Right lobe of liver (tissue), 6 donors: Measurements from ENCODE around the gene COMP. TPM values are rescaled to one million over a fixed set of nuclear protein-coding genes. Genes with fewer than 3 reads are reported as not detected.
"Not testable (repeated sequence)": the region's sequence is repeated elsewhere in the genome, so short reads cannot be mapped to it uniquely, and the experiment has no call there.

ENCODE experiments used
- ATAC-seq, 4 donors: fragments of 200-7000 bp; cut with Tn5 transposase; one replicate each; pipeline ENCODE4 v1.9.1; 2020; ENCODE audit warnings: mild to moderate bottlenecking in 4 of 4, moderate library complexity in 4 of 4
- DNase-seq, 3 donors: peaks; one replicate each; pipeline ENCODE4 v3.0.0-alpha.2; 2020
- H3K27ac ChIP-seq, 3 donors: fragments of 200-600 bp; one replicate each; pipeline ENCODE4 v1.8.0; 2022
- H3K27me3 ChIP-seq, 2 donors: fragments of 200-600 bp; one replicate each; pipeline ENCODE4 v1.8.0; 2022
- H3K36me3 ChIP-seq, 4 donors: fragments of 200-600 bp; sonication (generic) in 1 of 4; one replicate each; pipeline versions ENCODE4 v1.5.1 to v1.8.0; 2017 to 2022; ENCODE audit warnings: control low read depth in 1 of 4
- H3K4me1 ChIP-seq, 4 donors: fragments of 200-600 bp; sonication (generic) in 1 of 4; one replicate each; pipeline versions ENCODE4 v1.5.1 to v1.8.0; 2017 to 2022; ENCODE audit warnings: control low read depth in 1 of 4
- H3K4me3 ChIP-seq, 3 donors: fragments of 200-600 bp; one replicate each; pipeline ENCODE4 v1.8.0; 2022
- H3K9me3 ChIP-seq, 4 donors: fragments of 200-600 bp; sonication (generic) in 1 of 4; one replicate each; pipeline versions ENCODE4 v1.5.1 to v1.8.0; 2017 to 2022; ENCODE audit warnings: control low read depth in 1 of 4
- CTCF ChIP-seq, 4 donors: fragments of 200-600 bp in 3 of 4; fragments of 450-650 bp in 1 of 4; IDR thresholded peaks; one replicate each; pipeline versions ENCODE4 v1.5.1 to v1.8.0; 2016 to 2022; ENCODE audit warnings: antibody characterized with exemption in 4 of 4, mild to moderate bottlenecking in 2 of 4
- POLR2A ChIP-seq: fragments of 450-650 bp; IDR thresholded peaks from one replicate; pipeline ENCODE4 v1.6.1; 2017; ENCODE audit warnings: antibody characterized with exemption, mild to moderate bottlenecking
- WGBS: methylation state at CpG from one replicate; pipeline ENCODE4 v1.1.6; 2018; ENCODE audit warnings: low coverage, low lambda C conversion rate; ENCODE audit not compliant: insufficient coverage; ENCODE audit errors: missing lambda C conversion rate; 5-methylcytosine and 5-hydroxymethylcytosine counted together
- intact Hi-C, 2 donors: fragments of 100-400 bp; cut with DNase I; formaldehyde crosslinking; loops; one replicate each; pipeline versions ENCODE4 v1.11.2 to v1.14.1; 2022
- total RNA-seq, 6 experiments: library from RNA; depleted of rRNA in 2 of 6; stranded (reverse); fragments of >200 nt in 2 of 6; fragmentation: NEBNext Ultra II Directional in 3 of 6; extraction: Animal tissue kit (Norgen Biotek cat#: 25700) in 3 of 6; gene quantifications; one replicate each; pipeline versions ENCODE4 v1.1.0 to v1.2.4, GENCODE V29; 2016 to 2023
- donor health status: DM: no; HTN: yes; CAD: no.
- donor health status: DM: no; HTN: no; CAD: no.
- donor health status: DM: no; HTN: no; CAD: no.
- donor health status: DM: no; HTN: yes; CAD: no.
- donor health status: DM: no; HTN: yes; CAD: no.

The COMP gene
- total RNA-seq, 6 experiments from 2014 or later, result 0.11 to 0.31 TPM; not detected in 4

- peaks cover 0 to 4% (median 0%) of the 10 kb centered on the region in 4 donors for H3K36me3 ChIP-seq
- no peaks in the 10 kb centered on the region for H3K27me3 ChIP-seq
- intact Hi-C loops, result no loop called here
- DNase-seq (no peak), ATAC-seq (no peak)
- no peak overlapping the region for H3K4me3 ChIP-seq
- 82% methylated on average over 2 of the region's 2 CpGs for WGBS
- H3K4me1 ChIP-seq, result peaks cover 0 to 23% (median 10%) of the 10 kb centered on the region in 4 donors
- no peak for TF ChIP-seq POLR2A
- H3K27ac ChIP-seq, result no peak overlapping the region
- H3K9me3 ChIP-seq, result no peaks in the 10 kb centered on the region
Measured at GRCh38 chr19:18830488-18830887, 39.4 kb upstream of the COMP start.

DNA sequence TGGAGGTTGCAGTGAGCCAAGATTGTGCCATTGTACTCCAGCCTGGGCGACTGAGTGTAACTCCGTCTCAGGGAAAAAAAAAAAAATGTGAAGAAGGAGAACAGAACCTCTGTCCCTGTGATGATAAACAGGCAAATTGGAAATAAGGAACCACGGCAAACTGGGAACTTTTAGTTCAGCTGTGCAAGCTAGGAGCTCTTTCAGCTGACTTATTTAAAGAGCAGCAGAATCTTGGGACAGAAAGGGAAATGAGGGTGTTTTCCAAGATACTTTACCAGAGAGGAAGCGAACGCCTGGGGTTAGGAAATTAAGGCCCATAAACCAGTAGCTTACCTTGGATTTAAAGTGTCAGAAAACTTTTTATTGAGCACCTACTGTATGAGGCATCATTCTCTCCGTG lies 37.7 kb upstream of the COMP start:
- DNase-seq (no peak), ATAC-seq (no peak)
- Histone ChIP-seq H3K27ac (no peak overlapping the region), H3K4me1 (peaks cover 0 to 6% (median 2%) of the 10 kb centered on the region in 4 donors), H3K4me3 (no peak overlapping the region), H3K36me3 (no peaks in the 10 kb centered on the region), H3K9me3 (no peaks in the 10 kb centered on the region), H3K27me3 (no peaks in the 10 kb centered on the region)
- TF ChIP-seq POLR2A, result no peak
- TF ChIP-seq CTCF (IDR thresholded peaks at IDR 0.05), result no peak
- 41% methylated on average over 6 of the region's 6 CpGs for WGBS
- intact Hi-C loops, result no loop called here

DNA sequence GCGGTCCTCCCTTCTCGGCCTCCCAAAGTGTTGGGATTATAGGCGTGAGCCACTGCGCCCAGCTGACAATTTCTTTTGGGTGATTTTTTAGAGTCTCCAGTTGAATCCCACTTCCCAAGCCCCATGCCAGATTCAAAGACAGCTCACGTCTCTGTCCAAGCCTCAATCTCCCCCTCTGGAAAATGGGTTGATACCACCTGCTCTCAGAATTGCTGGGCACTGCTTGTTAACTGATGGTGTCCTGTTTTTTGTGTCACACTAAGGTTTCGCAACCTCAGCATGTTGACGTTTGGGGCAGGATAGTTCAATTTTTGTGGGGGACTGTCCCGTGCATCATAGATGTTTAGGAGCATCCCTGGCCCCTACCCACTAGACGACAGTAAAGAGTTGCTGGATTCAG lies 26.5 kb upstream of the COMP start:
- ATAC-seq (no peak), DNase-seq (no peak)
- Histone ChIP-seq H3K9me3 (no peaks in the 10 kb centered on the region), H3K27ac (no peak overlapping the region), H3K4me1 (no peaks in the 10 kb centered on the region), H3K36me3 (no peaks in the 10 kb centered on the region), H3K4me3 (no peak overlapping the region), H3K27me3 (no peaks in the 10 kb centered on the region)
- TF ChIP-seq CTCF (IDR thresholded peaks at IDR 0.05) (no peak), POLR2A (no peak)
- intact Hi-C loops, result no loop called here
- WGBS, result 65% methylated on average over 6 of the region's 9 CpGs

DNA sequence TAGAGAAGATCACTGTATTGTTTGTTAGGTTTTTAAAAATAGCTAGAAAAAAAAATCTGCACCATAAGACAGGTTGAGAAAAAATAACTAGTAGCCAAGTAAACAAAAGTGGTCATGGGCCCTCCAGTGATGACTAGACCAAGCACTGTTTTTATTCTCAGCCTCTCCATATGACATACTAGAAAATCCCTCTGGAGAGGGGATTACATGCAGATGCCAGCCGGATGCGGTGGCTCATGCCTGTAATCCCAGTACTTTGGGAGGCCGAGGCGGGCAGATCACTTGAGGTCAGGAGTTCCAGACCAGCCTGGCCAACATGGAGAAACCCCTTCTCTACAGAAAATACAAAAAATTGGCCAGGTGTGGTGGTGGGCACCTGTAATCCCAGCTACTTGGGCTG lies 25.5 kb upstream of the COMP start:
- H3K4me3 ChIP-seq, H3K27ac ChIP-seq, H3K4me1 ChIP-seq, DNase-seq, ATAC-seq, H3K36me3 ChIP-seq, H3K9me3 ChIP-seq, H3K27me3 ChIP-seq, intact Hi-C loops: not testable (repeated sequence)
- WGBS, result no CpG with 5 or more reads among the region's 4 CpGs

DNA sequence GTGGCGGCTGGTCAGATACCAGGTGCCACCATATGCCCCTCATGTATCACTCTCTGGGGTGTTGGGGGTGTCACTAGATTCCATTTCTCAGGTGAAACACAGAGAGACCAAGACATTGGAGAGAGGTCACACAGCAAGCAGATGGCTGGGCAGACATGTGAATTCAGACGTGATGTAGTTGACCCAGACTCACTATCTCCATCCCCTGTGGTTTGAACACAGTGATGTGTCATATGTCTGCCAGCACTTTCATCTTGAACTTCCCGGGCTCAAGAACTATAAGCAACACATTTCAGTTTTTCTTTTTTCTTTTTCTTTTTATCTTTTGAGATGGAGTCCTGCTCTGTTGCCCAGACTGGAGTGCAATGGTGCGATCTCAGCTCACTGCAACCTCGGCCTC lies 24.6 kb upstream of the COMP start:
- WGBS, result 75% methylated on average over 4 of the region's 5 CpGs
- TF ChIP-seq CTCF (IDR thresholded peaks at IDR 0.05) (no peak), POLR2A (no peak)
- ATAC-seq (no peak), DNase-seq (no peak)
- no peaks in the 10 kb centered on the region for H3K27me3 ChIP-seq
- H3K4me3 ChIP-seq, result no peak overlapping the region
- no peak overlapping the region for H3K27ac ChIP-seq
- H3K9me3 ChIP-seq, result no peaks in the 10 kb centered on the region
- intact Hi-C loops, result no loop called here
- H3K36me3 ChIP-seq, result no peaks in the 10 kb centered on the region
- H3K4me1 ChIP-seq, result no peaks in the 10 kb centered on the region

GRCh38 chr19:18814063-18814462 lies 23.0 kb upstream of the COMP start:
- intact Hi-C loops, result no loop called here
- Histone ChIP-seq H3K27ac (no peak overlapping the region), H3K4me3 (no peak overlapping the region), H3K36me3 (no peaks in the 10 kb centered on the region), H3K9me3 (no peaks in the 10 kb centered on the region), H3K4me1 (peaks cover 0 to 4% (median 0%) of the 10 kb centered on the region in 4 donors), H3K27me3 (no peaks in the 10 kb centered on the region)
- TF ChIP-seq CTCF (IDR thresholded peaks at IDR 0.05), result no peak
- no peak for TF ChIP-seq POLR2A
- 66% methylated on average over 7 of the region's 9 CpGs for WGBS
- ATAC-seq (no peak), DNase-seq (no peak)

DNA sequence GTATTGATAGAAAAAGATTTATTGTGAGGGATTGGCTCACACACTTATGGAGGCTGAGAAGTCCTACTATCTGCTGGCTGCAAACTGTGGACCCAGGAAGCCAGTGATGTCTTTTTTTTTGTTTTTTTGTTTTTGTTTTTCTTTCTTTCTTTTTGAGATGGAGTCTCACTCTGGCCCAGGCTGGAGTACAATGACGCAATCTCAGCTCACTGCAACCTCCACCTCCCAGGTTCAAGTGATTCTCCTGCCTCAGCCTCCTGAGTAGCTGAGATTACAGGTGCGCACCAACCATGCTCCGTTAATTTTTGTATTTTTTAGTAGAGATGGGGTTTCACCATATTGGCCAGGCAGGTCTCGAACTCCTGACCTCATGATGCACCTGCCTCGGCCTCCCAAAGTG lies 20.5 kb upstream of the COMP start:
- DNase-seq, ATAC-seq: not testable (repeated sequence)
- 87% methylated on average over 3 of the region's 5 CpGs for whole genome bisulfite sequencing

More for the DNA sequence above, 20.5 kb upstream of the COMP start:
- intact Hi-C loops, H3K4me3 ChIP-seq, H3K27me3 ChIP-seq, H3K9me3 ChIP-seq, H3K27ac ChIP-seq, H3K36me3 ChIP-seq, H3K4me1 ChIP-seq: not testable (repeated sequence)
